T1000 (cell line): ENCODE data around the gene IFFO2.
A peak's percentile ranks its signal among the peaks of the same experiment; 100 is the strongest.

Source experiments
- DNase-seq: peaks from one replicate; lab custom pipeline; 2025; ENCODE audit warnings: mixed read lengths; lab: John Stamatoyannopoulos, UW

Gene IFFO2

GRCh38 chr1:18950401-18951026, 6.0 kb downstream of the IFFO2 start:
- no peak for DNase-seq

GRCh38 chr1:18949686-18950400, 6.6 kb downstream of the IFFO2 start:
- peak; percentile 28 for DNase-seq

GRCh38 chr1:18948913-18949685, 7.4 kb downstream of the IFFO2 start:
- no peak for DNase-seq

- DNase-seq, result no peak
Measured at GRCh38 chr1:18948048-18948912, 8.2 kb downstream of the IFFO2 start.

- no peak for DNase-seq
Measured at GRCh38 chr1:18947570-18947969, 8.9 kb downstream of the IFFO2 start.

- DNase-seq, result no peak
Measured at GRCh38 chr1:18946550-18947381, 9.7 kb downstream of the IFFO2 start.

- no peak for DNase-seq
Measured at GRCh38 chr1:18945401-18945849, 11.1 kb downstream of the IFFO2 start.

- no peak for DNase-seq
Measured at GRCh38 chr1:18944810-18945209, 11.7 kb downstream of the IFFO2 start.

- DNase-seq, result no peak
Measured at GRCh38 chr1:18943914-18944572, 12.4 kb downstream of the IFFO2 start.

- DNase-seq, result no peak
Measured at GRCh38 chr1:18943162-18943561, 13.3 kb downstream of the IFFO2 start.

GRCh38 chr1:18942340-18942739, 14.1 kb downstream of the IFFO2 start:
- no peak for DNase-seq

GRCh38 chr1:18941221-18942141, 15.0 kb downstream of the IFFO2 start:
- peak; percentile 33 for DNase-seq

- DNase-seq, result no peak
Measured at GRCh38 chr1:18940303-18941020, 16.0 kb downstream of the IFFO2 start.

GRCh38 chr1:18939398-18940302, 16.8 kb downstream of the IFFO2 start:
- DNase-seq, result no peak

- DNase-seq, result no peak
Measured at GRCh38 chr1:18938707-18939070, 17.8 kb downstream of the IFFO2 start.

- no peak for DNase-seq
Measured at GRCh38 chr1:18938008-18938706, 18.3 kb downstream of the IFFO2 start.

GRCh38 chr1:18937539-18937938, 18.9 kb downstream of the IFFO2 start:
- no peak for DNase-seq
